ENCODE measurements around the gene ZFAND3.

DNA sequence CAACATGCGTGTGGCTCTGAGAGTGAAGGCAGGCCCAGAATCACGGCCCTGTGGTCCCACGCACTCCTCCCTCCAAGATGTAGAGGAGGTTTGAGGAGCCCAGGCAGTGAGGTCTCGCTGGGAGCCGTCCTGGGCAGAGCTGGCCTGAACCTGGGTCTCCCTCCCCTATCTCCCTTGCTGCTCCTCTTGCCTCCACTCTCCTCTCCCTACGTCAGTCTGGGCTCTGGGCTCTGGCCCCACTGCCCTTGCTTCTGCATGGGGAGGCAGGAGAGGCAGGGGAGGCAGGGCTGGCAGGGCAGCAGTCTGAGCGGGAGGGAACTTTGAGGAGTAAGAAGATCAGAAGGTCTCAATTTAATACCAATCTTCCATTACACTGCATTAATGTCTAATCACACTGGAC lies 375.1 kb downstream of the ZFAND3 start:
- TF ChIP-seq FOXK2 (IDR thresholded peaks at IDR 0.05), result no peak
- no peak for TF ChIP-seq ARNT (IDR thresholded peaks at IDR 0.05)
- TF ChIP-seq TARDBP (IDR thresholded peaks at IDR 0.05), result no peak
- TF ChIP-seq HDGF (IDR thresholded peaks at IDR 0.05; ENCODE audit: borderline replicate concordance), result no peak
- no peak for TF ChIP-seq ELF4 (IDR thresholded peaks at IDR 0.05)
- TF ChIP-seq, protein P1, sequence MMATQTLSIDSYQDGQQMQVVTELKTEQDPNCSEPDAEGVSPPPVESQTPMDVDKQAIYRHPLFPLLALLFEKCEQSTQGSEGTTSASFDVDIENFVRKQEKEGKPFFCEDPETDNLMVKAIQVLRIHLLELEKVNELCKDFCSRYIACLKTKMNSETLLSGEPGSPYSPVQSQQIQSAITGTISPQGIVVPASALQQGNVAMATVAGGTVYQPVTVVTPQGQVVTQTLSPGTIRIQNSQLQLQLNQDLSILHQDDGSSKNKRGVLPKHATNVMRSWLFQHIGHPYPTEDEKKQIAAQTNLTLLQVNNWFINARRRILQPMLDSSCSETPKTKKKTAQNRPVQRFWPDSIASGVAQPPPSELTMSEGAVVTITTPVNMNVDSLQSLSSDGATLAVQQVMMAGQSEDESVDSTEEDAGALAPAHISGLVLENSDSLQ (IDR thresholded peaks at IDR 0.05), result no peak
- TF ChIP-seq SP1 (IDR thresholded peaks at IDR 0.05), result no peak
- no peak for TF ChIP-seq LEF1 (IDR thresholded peaks at IDR 0.05; ENCODE audit: borderline replicate concordance)
- no peak for TF ChIP-seq SUZ12 (IDR thresholded peaks at IDR 0.05)
- no peak for TF ChIP-seq BHLHE40 (IDR thresholded peaks at IDR 0.05; ENCODE audit: borderline replicate concordance)
- TF ChIP-seq FOXM1 (IDR thresholded peaks at IDR 0.05; ENCODE audit: borderline replicate concordance), result no peak
- no peak for TF ChIP-seq NFRKB (IDR thresholded peaks at IDR 0.05)
- no peak for TF ChIP-seq ZNF384 (IDR thresholded peaks at IDR 0.05)
- no peak for TF ChIP-seq L3MBTL2 (conservative IDR thresholded peaks at IDR 0.05)
